ENCODE measurements around the gene PDCD1. TPM values are rescaled to one million over a fixed set of nuclear protein-coding genes. Genes with fewer than 3 reads are reported as not detected.
"Not testable (repeated sequence)": the region's sequence is repeated elsewhere in the genome, so short reads cannot be mapped to it uniquely, and the experiment has no call there.

The PDCD1 gene
- total RNA-seq (not detected in 2 replicates), polyA plus RNA-seq (not detected in 2 replicates), polyA minus RNA-seq (ENCODE audit: low replicate concordance) (not detected in 2 replicates)
- polyA plus RNA-seq (2012) = not detected in 2 replicates

DNA sequence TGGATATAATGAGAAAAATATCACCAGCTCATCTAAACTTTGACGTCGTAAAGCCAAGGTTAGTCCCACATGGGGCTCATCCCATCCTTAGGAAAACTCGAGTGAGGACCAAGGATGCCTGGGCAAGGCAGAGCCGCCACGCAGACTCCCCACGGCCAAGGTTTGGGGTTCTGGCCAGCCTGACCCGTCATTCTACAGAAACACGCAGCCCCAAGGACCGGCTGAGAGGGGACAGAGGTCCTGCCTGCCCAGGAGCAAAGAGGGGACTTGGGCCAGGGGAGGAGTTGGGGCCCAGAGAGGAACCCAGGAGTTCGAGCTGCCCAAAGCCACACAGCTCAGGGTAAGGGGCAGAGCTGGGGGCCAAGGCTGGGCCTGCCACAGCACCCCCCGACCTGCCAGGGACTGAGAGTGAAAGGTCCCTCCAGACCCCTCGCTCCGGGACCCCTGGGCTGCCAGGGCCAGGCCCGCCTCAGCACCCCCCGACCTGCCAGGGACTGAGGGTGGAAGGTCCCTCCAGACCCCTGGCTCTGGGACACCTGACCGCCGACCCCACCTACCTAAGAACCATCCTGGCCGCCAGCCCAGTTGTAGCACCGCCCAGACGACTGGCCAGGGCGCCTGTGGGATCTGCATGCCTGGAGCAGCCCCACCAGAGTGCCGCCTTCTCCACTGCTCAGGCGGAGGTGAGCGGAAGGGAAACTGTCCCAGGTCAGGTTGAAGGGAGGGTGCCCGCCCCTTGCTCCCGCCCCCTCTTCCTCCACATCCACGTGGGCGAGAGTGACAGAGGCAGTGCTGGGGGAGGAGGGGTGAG lies at the start of gene PDCD1:
PDCD1 (minus strand) TSS at position 689 of the 811 bp plus-strand sequence; CDS start at position 633, 56 bp downstream.
- TF ChIP-seq EZH2 (IDR thresholded peaks at IDR 0.05; ENCODE audit: low read length, missing control alignments) = no peak
- TF ChIP-seq, protein P1, sequence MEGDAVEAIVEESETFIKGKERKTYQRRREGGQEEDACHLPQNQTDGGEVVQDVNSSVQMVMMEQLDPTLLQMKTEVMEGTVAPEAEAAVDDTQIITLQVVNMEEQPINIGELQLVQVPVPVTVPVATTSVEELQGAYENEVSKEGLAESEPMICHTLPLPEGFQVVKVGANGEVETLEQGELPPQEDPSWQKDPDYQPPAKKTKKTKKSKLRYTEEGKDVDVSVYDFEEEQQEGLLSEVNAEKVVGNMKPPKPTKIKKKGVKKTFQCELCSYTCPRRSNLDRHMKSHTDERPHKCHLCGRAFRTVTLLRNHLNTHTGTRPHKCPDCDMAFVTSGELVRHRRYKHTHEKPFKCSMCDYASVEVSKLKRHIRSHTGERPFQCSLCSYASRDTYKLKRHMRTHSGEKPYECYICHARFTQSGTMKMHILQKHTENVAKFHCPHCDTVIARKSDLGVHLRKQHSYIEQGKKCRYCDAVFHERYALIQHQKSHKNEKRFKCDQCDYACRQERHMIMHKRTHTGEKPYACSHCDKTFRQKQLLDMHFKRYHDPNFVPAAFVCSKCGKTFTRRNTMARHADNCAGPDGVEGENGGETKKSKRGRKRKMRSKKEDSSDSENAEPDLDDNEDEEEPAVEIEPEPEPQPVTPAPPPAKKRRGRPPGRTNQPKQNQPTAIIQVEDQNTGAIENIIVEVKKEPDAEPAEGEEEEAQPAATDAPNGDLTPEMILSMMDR (conservative IDR thresholded peaks at IDR 0.05 in 1 of 2, IDR thresholded peaks at IDR 0.05 in 1 of 2; ENCODE audit: low read depth in 1 of 2, low read length in 2 of 2) = no peak
- no peaks in the 10 kb centered on the region for H3K36me3 ChIP-seq (ENCODE audit: control insufficient read depth, insufficient read depth, low read length)
- peaks cover 2% of the 10 kb centered on the region for H3K4me1 ChIP-seq (ENCODE audit: control insufficient read depth, extremely low read depth, insufficient read depth, low read length)
- no peak within 1 kb of the TSS for H3K9ac ChIP-seq (ENCODE audit: insufficient read depth, low read length)
- H2AFZ ChIP-seq (ENCODE audit: low read length) = peak within 1 kb of the TSS; percentile 25
- H3K27me3 ChIP-seq (ENCODE audit: control insufficient read depth, insufficient read depth, low read length) = no peaks in the 10 kb centered on the region
- H3K79me2 ChIP-seq (ENCODE audit: control insufficient read depth, insufficient read depth, low read length) = no peaks in the 10 kb centered on the region
- H3K4me2 ChIP-seq (ENCODE audit: extremely low read depth, insufficient read depth, low read length) = peak within 1 kb of the TSS; percentile 4
- no peak for DNase-seq (ENCODE audit: low read depth in 2 of 2)
- H3K27ac ChIP-seq (ENCODE audit: insufficient read depth, low read length) = no peak within 1 kb of the TSS
- no peaks in the 10 kb centered on the region for H4K20me1 ChIP-seq (ENCODE audit: control insufficient read depth, extremely low read depth, insufficient read depth, low read length)
- H3K4me3 ChIP-seq (replicated peaks in 1 of 4; ENCODE audit: control extremely low read depth in 1 of 4, insufficient read depth in 1 of 4, low read depth in 3 of 4, low read length in 4 of 4) = peak within 1 kb of the TSS in 3 of 4 experiments; percentile 1 to 32 (median 7)
- H3K9me3 ChIP-seq (ENCODE audit: control insufficient read depth, insufficient read depth, low read depth, low read length) = no peaks in the 10 kb centered on the region

DNA sequence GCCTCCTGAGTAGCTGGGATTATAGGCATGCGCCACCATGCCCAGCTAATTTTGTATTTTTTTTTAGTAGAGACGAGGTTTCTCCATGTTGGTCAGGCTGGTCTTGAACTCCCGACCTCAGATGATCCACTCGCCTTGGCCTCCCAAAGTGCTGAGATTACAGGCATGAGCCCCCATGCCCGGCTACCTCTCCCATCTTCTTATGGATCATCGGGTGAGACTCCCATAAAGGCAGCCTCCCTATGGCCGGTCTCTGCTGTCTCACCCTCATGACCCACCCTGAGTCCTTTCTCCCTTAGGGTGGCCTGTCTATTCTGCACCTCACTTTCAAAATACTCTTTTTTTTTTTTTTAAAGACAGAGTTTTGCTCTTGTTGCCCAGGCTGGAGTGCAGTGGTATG lies 49.1 kb upstream of the PDCD1 start:
- H3K4me2 ChIP-seq (ENCODE audit: extremely low read depth, insufficient read depth, low read length); H3K79me2 ChIP-seq (ENCODE audit: control insufficient read depth, insufficient read depth, low read length); H4K20me1 ChIP-seq (ENCODE audit: control insufficient read depth, extremely low read depth, insufficient read depth, low read length); H3K4me1 ChIP-seq (ENCODE audit: control insufficient read depth, extremely low read depth, insufficient read depth, low read length); H2AFZ ChIP-seq (ENCODE audit: low read length); H3K27ac ChIP-seq (ENCODE audit: insufficient read depth, low read length); H3K9ac ChIP-seq (ENCODE audit: insufficient read depth, low read length); H3K4me3 ChIP-seq (replicated peaks in 1 of 4; ENCODE audit: control extremely low read depth in 1 of 4, insufficient read depth in 1 of 4, low read depth in 3 of 4, low read length in 4 of 4); H3K36me3 ChIP-seq (ENCODE audit: control insufficient read depth, insufficient read depth, low read length); H3K27me3 ChIP-seq (ENCODE audit: control insufficient read depth, insufficient read depth, low read length); DNase-seq (ENCODE audit: low read depth in 2 of 2); H3K9me3 ChIP-seq (ENCODE audit: control insufficient read depth, insufficient read depth, low read depth, low read length): not testable (repeated sequence)

DNA sequence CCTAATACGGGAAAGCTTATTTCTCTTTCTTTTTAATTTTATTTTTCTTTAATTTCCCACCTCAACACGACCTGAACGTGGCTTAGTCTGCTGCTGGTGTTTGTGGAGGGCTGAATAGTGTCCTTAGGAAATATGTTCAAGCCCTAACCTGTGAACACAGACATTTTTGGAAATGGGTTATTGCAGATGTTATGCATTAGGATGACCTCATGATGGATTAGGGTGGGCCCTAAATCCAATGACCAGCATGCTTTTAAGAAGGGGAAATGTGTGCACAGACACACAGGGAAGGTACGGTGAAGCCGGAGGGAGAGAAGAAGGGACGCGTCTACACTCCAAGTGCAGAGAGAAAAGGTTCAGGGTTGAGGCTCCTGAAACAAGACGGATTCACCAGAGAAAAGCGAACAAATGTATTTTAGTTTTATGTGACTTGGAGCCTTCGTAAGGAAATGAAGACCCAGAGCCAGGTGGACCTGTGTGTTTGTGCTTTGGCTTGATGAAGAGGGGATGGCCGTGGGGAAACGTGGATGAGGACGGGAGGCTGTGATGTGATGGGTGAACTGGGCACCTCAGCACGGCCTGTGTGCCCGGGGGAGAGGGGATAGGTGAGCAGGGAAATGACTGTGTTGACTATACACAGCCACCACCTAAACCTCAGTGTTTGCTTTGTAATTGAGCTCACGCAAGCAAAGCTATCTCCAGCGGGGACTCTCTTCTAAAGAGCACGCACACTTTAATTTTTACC lies 48.3 kb upstream of the PDCD1 start:
- TF ChIP-seq, protein P1 (conservative IDR thresholded peaks at IDR 0.05 in 1 of 2, IDR thresholded peaks at IDR 0.05 in 1 of 2; ENCODE audit: low read depth in 1 of 2, low read length in 2 of 2) = no peak
- no peak for TF ChIP-seq EZH2 (IDR thresholded peaks at IDR 0.05; ENCODE audit: low read length, missing control alignments)
- Histone ChIP-seq H4K20me1 (ENCODE audit: control insufficient read depth, extremely low read depth, insufficient read depth, low read length) (no peaks in the 10 kb centered on the region), H3K9me3 (ENCODE audit: control insufficient read depth, insufficient read depth, low read depth, low read length) (no peaks in the 10 kb centered on the region), H3K36me3 (ENCODE audit: control insufficient read depth, insufficient read depth, low read length) (no peaks in the 10 kb centered on the region), H3K27ac (ENCODE audit: insufficient read depth, low read length) (no peak overlapping the region), H2AFZ (ENCODE audit: low read length) (no peak overlapping the region), H3K79me2 (ENCODE audit: control insufficient read depth, insufficient read depth, low read length) (no peaks in the 10 kb centered on the region), H3K4me1 (ENCODE audit: control insufficient read depth, extremely low read depth, insufficient read depth, low read length) (no peaks in the 10 kb centered on the region), H3K27me3 (ENCODE audit: control insufficient read depth, insufficient read depth, low read length) (peaks cover 3% of the 10 kb centered on the region), H3K4me2 (ENCODE audit: extremely low read depth, insufficient read depth, low read length) (no peak overlapping the region), H3K9ac (ENCODE audit: insufficient read depth, low read length) (no peak overlapping the region), H3K4me3 (replicated peaks in 1 of 4; ENCODE audit: control extremely low read depth in 1 of 4, insufficient read depth in 1 of 4, low read depth in 3 of 4, low read length in 4 of 4) (no peak overlapping the region)
- DNase-seq (ENCODE audit: low read depth in 2 of 2) = no peak

DNA sequence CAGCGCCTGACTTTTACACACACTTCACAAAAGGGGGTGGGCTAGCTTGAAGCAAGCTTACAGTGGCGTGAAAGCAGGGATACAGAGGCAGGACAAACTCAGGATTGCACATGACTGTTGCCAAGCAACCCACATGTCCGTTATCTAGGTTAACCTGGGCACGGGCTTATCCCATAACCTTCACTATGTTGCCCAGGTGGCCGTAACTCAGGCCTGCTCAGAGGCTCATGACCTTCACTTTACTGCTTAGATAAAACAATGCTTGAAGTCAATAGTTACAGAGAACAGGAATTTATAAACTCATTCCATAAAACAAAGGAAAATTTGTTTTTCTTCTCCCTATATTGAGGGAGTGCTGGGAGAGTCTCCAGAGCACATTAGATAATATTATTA lies 47.7 kb upstream of the PDCD1 start:
- not testable (repeated sequence) for H3K4me3 ChIP-seq (replicated peaks in 1 of 4; ENCODE audit: control extremely low read depth in 1 of 4, insufficient read depth in 1 of 4, low read depth in 3 of 4, low read length in 4 of 4); H2AFZ ChIP-seq (ENCODE audit: low read length); H3K4me1 ChIP-seq (ENCODE audit: control insufficient read depth, extremely low read depth, insufficient read depth, low read length); H3K27ac ChIP-seq (ENCODE audit: insufficient read depth, low read length); DNase-seq (ENCODE audit: low read depth in 2 of 2); H3K79me2 ChIP-seq (ENCODE audit: control insufficient read depth, insufficient read depth, low read length); H3K9ac ChIP-seq (ENCODE audit: insufficient read depth, low read length); H3K9me3 ChIP-seq (ENCODE audit: control insufficient read depth, insufficient read depth, low read depth, low read length); H3K4me2 ChIP-seq (ENCODE audit: extremely low read depth, insufficient read depth, low read length); H3K27me3 ChIP-seq (ENCODE audit: control insufficient read depth, insufficient read depth, low read length); H3K36me3 ChIP-seq (ENCODE audit: control insufficient read depth, insufficient read depth, low read length); H4K20me1 ChIP-seq (ENCODE audit: control insufficient read depth, extremely low read depth, insufficient read depth, low read length)
